NCI-H446 treated with DMSO at 0.1 percent for 48 hours (cell line): ENCODE measurements around the gene STC2.
"Not testable (repeated sequence)": the region's sequence is repeated elsewhere in the genome, so short reads cannot be mapped to it uniquely, and the experiment has no call there.

Experiments used
- DNase-seq: peaks from one replicate; lab custom pipeline; 2025; lab: John Stamatoyannopoulos, UW

Gene STC2

GRCh38 chr5:173327948-173328843, at the start of gene STC2:
Gene STC2 (minus strand): TSS chr5:173328414. CDS start chr5:173328193, 221 bp downstream.
- no peak for DNase-seq

- no peak for DNase-seq
Measured at GRCh38 chr5:173371400-173371799, 43.2 kb upstream of the STC2 start.

GRCh38 chr5:173363406-173363805, 35.2 kb upstream of the STC2 start:
- not testable (repeated sequence) for DNase-seq

GRCh38 chr5:173355561-173355960, 27.3 kb upstream of the STC2 start:
- DNase-seq, result no peak

- DNase-seq, result no peak
Measured at GRCh38 chr5:173354645-173355044, 26.4 kb upstream of the STC2 start.

- DNase-seq, result no peak
Measured at GRCh38 chr5:173352366-173353349, 24.4 kb upstream of the STC2 start.

GRCh38 chr5:173342813-173343755, 14.9 kb upstream of the STC2 start:
- no peak for DNase-seq

GRCh38 chr5:173341961-173342430, 13.8 kb upstream of the STC2 start:
- DNase-seq, result no peak

GRCh38 chr5:173340984-173341383, 12.8 kb upstream of the STC2 start:
- no peak for DNase-seq

GRCh38 chr5:173340451-173340850, 12.2 kb upstream of the STC2 start:
- no peak for DNase-seq

GRCh38 chr5:173339286-173339685, 11.1 kb upstream of the STC2 start:
- DNase-seq, result no peak

- no peak for DNase-seq
Measured at GRCh38 chr5:173338380-173339015, 10.3 kb upstream of the STC2 start.

GRCh38 chr5:173334808-173335207, 6.6 kb upstream of the STC2 start:
- DNase-seq, result no peak

- no peak for DNase-seq
Measured at GRCh38 chr5:173333925-173334661, 5.9 kb upstream of the STC2 start.

GRCh38 chr5:173331956-173332479, 3.8 kb upstream of the STC2 start:
- peak; percentile 20 for DNase-seq

GRCh38 chr5:173331287-173331686, 3.1 kb upstream of the STC2 start:
- DNase-seq, result no peak

GRCh38 chr5:173330338-173331206, 2.4 kb upstream of the STC2 start:
- DNase-seq, result no peak

- DNase-seq, result no peak
Measured at GRCh38 chr5:173329491-173330337, 1.5 kb upstream of the STC2 start.
